GM12864 (cell line): ENCODE measurements around the gene MVB12B.

Experiments used
- DNase-seq: peaks from one replicate; pipeline ENCODE4 v3.0.0-alpha.2; 2011; ENCODE audit warnings: low read depth
- H3K4me3 ChIP-seq: 2 replicates; pipeline ENCODE4 v1.5.1; 2011; ENCODE audit warnings: mild to moderate bottlenecking, low read depth, low read length, control low read depth
- TF ChIP-seq, protein P1 (sequence below): IDR thresholded peaks from 2 replicates; pipeline ENCODE4 v1.5.1; 2011; ENCODE audit warnings: low read depth, mild to moderate bottlenecking, moderate library complexity, low read length, control low read depth, inconsistent platforms; ENCODE audit errors: missing control alignments

MVB12B gene

DNA sequence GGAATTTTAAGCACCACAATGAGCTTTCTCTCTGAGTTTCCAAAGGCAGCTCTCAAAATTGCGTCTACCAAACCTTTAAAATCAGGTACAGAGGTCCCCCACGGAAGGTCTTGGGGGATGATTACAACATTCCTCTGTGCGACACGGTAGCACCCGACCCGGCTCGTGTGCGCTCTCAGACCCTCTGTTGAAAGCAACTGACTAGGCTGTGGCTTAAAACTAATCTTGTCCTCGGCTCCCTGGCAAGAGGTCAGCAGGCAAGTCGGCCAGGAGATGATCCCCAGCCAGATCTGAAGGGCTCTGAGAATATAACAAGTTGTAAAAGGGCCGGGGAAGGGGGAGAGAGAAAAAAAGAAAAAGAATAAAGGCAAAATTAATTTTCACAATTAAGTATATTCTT, 194.5 kb downstream of the MVB12B start:
- TF ChIP-seq, protein P1, sequence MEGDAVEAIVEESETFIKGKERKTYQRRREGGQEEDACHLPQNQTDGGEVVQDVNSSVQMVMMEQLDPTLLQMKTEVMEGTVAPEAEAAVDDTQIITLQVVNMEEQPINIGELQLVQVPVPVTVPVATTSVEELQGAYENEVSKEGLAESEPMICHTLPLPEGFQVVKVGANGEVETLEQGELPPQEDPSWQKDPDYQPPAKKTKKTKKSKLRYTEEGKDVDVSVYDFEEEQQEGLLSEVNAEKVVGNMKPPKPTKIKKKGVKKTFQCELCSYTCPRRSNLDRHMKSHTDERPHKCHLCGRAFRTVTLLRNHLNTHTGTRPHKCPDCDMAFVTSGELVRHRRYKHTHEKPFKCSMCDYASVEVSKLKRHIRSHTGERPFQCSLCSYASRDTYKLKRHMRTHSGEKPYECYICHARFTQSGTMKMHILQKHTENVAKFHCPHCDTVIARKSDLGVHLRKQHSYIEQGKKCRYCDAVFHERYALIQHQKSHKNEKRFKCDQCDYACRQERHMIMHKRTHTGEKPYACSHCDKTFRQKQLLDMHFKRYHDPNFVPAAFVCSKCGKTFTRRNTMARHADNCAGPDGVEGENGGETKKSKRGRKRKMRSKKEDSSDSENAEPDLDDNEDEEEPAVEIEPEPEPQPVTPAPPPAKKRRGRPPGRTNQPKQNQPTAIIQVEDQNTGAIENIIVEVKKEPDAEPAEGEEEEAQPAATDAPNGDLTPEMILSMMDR = no peak
- no peak overlapping the region for H3K4me3 ChIP-seq
- DNase-seq = no peak

DNA sequence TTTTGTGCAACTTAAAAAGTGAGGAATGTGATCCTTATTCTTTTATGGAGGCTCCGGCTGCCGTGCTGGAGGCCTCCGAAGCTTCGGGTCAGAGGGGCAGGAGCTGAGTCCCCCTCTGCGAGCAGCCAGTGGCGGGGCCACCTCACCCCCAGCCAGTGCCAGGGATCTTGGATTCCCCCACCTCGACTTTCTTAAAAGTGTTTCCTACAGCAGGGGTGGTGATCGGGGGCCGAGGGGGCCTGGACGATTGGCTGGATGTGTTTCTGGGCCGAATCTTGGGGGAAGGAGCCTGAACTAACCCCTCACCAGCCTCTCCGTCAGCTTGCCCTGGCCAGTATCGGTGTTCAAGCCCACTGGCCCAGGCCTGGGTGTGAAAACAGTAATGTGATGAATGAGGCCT, 194.9 kb downstream of the MVB12B start:
- TF ChIP-seq, protein P1 = no peak
- no peak for DNase-seq
- H3K4me3 ChIP-seq = no peak overlapping the region

DNA sequence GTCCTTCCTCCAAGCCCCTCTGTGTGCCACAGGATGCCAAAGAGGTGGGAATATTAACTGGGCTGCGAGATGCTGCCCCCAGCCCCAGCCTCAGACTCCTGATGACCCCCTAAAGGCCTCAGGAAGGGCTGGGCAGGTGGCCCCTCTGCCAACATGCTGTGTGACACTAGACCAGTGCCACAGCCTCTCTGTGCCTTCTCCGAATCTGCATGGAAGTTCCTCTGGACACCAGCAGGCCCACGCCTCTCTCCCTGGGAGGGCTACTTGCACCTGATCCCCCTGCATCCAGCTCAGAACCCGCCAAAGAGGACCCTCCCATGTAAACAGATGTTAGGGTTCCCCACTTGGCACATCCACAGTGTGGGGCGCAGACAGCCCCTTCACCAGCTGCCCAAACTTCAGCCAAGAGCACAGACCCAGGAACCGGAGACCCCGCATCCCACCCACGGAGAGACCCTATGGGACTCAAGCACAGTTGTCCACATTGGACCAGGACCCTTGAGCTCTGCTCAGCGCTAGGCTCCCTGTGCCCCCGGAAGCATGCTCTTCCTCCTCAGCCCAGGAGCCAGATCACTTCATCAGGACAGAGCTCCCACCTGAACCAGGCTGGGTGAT, 195.5 kb downstream of the MVB12B start:
- no peak for DNase-seq
- no peak overlapping the region for H3K4me3 ChIP-seq

DNA sequence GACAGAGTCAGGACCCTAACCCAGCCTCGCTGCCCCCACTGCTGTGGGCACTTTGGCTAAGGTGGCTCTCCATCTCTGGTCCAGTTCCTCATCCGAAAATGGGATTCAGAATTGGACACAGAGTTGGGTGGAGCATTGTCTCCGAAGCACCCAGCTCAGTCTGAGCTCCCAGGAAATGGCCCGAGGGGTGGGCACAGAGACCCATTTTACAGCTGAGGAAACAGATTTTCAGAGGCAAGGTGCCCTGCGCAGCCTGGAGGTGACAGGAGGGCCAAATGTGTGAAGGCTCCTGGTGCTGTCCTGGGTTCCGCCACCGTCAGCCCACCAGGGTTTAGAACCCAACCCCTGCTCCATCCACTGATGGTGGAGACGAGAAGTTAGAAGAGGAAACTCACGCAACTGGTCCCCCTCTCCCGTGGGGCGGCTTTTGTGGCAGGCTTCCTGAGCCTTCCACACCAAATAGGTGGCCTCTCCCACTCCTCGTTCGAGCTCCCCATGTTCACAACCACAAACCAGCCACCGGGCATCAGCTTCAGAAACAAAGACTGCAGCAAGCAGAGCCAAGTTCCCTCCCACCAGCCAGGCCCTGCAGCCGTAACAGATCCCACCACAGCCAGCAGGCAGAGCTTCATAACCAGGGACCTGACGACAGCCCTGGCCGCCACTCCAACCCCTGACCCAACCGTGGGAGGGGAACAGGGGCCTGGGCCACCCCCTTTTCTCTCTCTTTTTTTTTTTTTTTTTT, 196.2 kb downstream of the MVB12B start:
- no peak for DNase-seq
- TF ChIP-seq, protein P1 = no peak
- H3K4me3 ChIP-seq = no peak overlapping the region

More for the DNA sequence above, 195.5 kb downstream of the MVB12B start:
- TF ChIP-seq, protein P1 = no peak

DNA sequence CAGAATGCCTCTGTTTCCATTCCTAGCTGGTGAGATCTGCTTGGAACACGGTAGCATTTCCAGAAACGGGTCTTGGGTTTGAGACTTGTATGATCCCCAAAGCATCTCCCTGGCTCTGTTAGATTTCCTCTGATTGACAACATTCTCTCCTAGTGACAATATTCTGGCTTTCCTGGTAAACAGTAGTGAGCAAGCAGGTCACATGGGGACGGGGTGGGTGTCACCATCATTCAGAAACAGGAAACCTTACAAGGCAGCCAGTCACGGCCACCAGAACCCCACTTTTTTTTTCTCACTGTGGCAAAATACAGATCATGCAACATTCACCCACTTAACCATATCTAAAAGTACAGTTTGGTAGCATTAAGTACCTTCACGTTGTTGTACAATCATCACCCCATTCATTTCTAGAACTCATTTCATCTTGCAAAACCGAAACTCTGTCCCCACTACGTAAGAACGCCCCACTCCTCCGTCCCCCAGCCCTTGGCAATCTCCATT, 197.0 kb downstream of the MVB12B start:
- TF ChIP-seq, protein P1 = no peak
- H3K4me3 ChIP-seq = no peak overlapping the region
- DNase-seq = no peak

DNA sequence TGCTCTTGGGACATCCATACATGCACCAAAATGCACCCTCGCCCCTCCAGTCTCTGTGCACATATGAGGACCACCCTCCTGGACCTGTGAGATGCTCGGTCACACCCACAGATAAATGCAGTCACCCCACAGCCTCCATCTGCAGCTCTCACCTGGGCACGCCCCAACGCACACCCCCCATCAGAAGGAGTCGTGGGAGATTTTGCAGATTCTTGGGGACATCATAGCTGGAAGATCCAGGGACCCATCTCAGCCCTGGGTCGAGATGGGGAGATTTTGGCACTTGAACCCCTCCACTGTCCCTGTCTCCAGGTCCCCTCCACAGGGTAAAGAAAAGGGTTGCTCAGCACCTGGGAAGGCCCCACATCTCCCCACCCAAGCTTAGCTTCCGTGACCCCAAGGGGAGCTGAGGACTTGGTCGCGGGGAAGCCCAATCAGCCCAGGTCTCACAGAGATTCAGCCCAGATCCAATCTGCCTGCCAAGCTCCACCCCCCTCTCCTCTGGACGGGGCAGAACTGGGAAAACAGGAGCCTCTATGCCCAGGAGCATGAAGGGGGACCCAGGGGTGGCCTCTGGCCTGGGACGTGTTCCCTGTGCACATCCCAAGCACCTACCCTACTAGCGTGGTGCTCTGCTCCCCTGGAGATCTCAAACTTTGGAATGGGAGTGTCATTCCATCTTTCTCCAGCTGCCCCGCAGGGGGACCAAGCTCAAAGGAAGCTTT, 197.9 kb downstream of the MVB12B start:
- no peak for DNase-seq
- no peak overlapping the region for H3K4me3 ChIP-seq
- TF ChIP-seq, protein P1 = no peak
